K562 (cell line): ENCODE data around the gene CEP19. TPM values are rescaled to one million over a fixed set of nuclear protein-coding genes. Genes with fewer than 3 reads are reported as not detected.

Experiments
- CREM ChIP-seq: IDR thresholded peaks from 2 replicates; pipeline ENCODE4 v1.6.1; 2014; ENCODE audit warnings: antibody characterized with exemption, low read depth
- DPF2 ChIP-seq: fragments of 450-650 bp; IDR thresholded peaks from 2 replicates; pipeline ENCODE4 v1.6.1; 2016
- ETV5 ChIP-seq: sonication (generic); formaldehyde crosslinking; IDR thresholded peaks from 2 replicates; pipeline ENCODE4 v1.4.0; 2020; ENCODE audit warnings: low read depth, mild to moderate bottlenecking, missing genetic modification reagents
- GATA2 ChIP-seq: sonication (generic); formaldehyde crosslinking; IDR thresholded peaks from 2 replicates; pipeline ENCODE4 v1.4.0; 2020; ENCODE audit warnings: mild to moderate bottlenecking, missing genetic modification reagents
- HNRNPL ChIP-seq: fragments of 200-400 bp; formaldehyde crosslinking; IDR thresholded peaks from 2 replicates; pipeline ENCODE4 v1.6.1; 2017; ENCODE audit warnings: low read depth, mild to moderate bottlenecking, low read length
- KDM1A ChIP-seq, 2 experiments: fragments of 450-650 bp; IDR thresholded peaks; 2 replicates each; pipeline ENCODE4 v1.6.1; 2016; ENCODE audit warnings: mild to moderate bottlenecking in 2 of 2
- NFE2 ChIP-seq: IDR thresholded peaks from 2 replicates; pipeline ENCODE4 v1.6.1; 2014; ENCODE audit warnings: antibody characterized with exemption, low read depth
- PKNOX1 ChIP-seq: fragments of 450-650 bp; IDR thresholded peaks from 2 replicates; pipeline ENCODE4 v1.6.1; 2016
- SMARCC2 ChIP-seq: fragments of 450-650 bp; IDR thresholded peaks from 2 replicates; pipeline ENCODE4 v1.6.1; 2017; ENCODE audit warnings: antibody characterized with exemption, moderate library complexity, mild to moderate bottlenecking, low read depth
- SMARCE1 ChIP-seq: fragments of 450-650 bp; IDR thresholded peaks from 2 replicates; pipeline ENCODE4 v1.7.1; 2016; ENCODE audit warnings: mild to moderate bottlenecking
- TAF9B ChIP-seq: fragments of 450-650 bp; IDR thresholded peaks from 2 replicates; pipeline ENCODE4 v1.6.1; 2018; ENCODE audit warnings: mild to moderate bottlenecking; ENCODE audit not compliant: partially characterized antibody
- TRIM24 ChIP-seq, 2 experiments: fragments of 450-650 bp; IDR thresholded peaks; 2 replicates each; pipeline ENCODE4 v1.6.1; 2016
- VEZF1 ChIP-seq: fragments of 200-800 bp; sonication (Bioruptor generic); IDR thresholded peaks from 2 replicates; pipeline ENCODE4 v1.6.1; 2017; ENCODE audit warnings: missing genetic modification characterization, missing compliant biosample characterization
- ZBTB2 ChIP-seq: fragments of 450-650 bp; IDR thresholded peaks from 2 replicates; pipeline ENCODE4 v1.6.1; 2016; ENCODE audit warnings: antibody characterized with exemption
- ZEB2 ChIP-seq: fragments of 450-650 bp; IDR thresholded peaks from 2 replicates; pipeline ENCODE4 v1.6.1; 2016
- polyA plus RNA-seq, 8 experiments: library from polyadenylated mRNA; depleted of rRNA in 4 of 8; stranded (reverse) in 5 of 8; unstranded in 3 of 8; fragments of >200 nt; fragmentation: Nextera tagmentation in 2 of 8; fragmentation: Illumina TruSeq in 1 of 8; extraction: Ambion mirVana in 2 of 8; extraction: Trizol in 1 of 8; gene quantifications; 2 replicates each; pipeline versions ENCODE4 v1.2.1 to v1.2.3, GENCODE V29; 2011 to 2014; ENCODE audit warnings: inconsistent platforms in 1 of 8, missing spikeins in 1 of 8
- total RNA-seq, 7 experiments: library from RNA; depleted of rRNA in 6 of 7; stranded (reverse); fragments of >200 nt in 6 of 7; fragmentation: Illumina TruSeq in 2 of 7; extraction: Trizol in 2 of 7; gene quantifications; 2 replicates each; pipeline versions ENCODE4 v1.2.1 to v1.2.3, GENCODE V29; 2011 to 2021; ENCODE audit warnings: low replicate concordance in 1 of 7
- TF ChIP-seq, protein P1 (sequence below): sonication (generic); formaldehyde crosslinking; IDR thresholded peaks from 2 replicates; pipeline ENCODE4 v1.8.0; 2023; ENCODE audit warnings: mild to moderate bottlenecking, missing genetic modification reagents
- TF ChIP-seq, protein P2 (sequence below): fragments of 450-650 bp; IDR thresholded peaks from 2 replicates; pipeline ENCODE4 v1.6.1; 2017; ENCODE audit warnings: antibody characterized with exemption, mild to moderate bottlenecking
- TF ChIP-seq, protein P3 (sequence below): sonication (generic); IDR thresholded peaks from 2 replicates; pipeline ENCODE4 v1.6.1; 2016

The CEP19 gene
- total and polyA plus RNA-seq, 9 of the 15 experiments (the other 6 are each of a cell fraction or from before 2014, with no cell fraction given): 2.5 to 4.5 (median 3.7) TPM

DNA sequence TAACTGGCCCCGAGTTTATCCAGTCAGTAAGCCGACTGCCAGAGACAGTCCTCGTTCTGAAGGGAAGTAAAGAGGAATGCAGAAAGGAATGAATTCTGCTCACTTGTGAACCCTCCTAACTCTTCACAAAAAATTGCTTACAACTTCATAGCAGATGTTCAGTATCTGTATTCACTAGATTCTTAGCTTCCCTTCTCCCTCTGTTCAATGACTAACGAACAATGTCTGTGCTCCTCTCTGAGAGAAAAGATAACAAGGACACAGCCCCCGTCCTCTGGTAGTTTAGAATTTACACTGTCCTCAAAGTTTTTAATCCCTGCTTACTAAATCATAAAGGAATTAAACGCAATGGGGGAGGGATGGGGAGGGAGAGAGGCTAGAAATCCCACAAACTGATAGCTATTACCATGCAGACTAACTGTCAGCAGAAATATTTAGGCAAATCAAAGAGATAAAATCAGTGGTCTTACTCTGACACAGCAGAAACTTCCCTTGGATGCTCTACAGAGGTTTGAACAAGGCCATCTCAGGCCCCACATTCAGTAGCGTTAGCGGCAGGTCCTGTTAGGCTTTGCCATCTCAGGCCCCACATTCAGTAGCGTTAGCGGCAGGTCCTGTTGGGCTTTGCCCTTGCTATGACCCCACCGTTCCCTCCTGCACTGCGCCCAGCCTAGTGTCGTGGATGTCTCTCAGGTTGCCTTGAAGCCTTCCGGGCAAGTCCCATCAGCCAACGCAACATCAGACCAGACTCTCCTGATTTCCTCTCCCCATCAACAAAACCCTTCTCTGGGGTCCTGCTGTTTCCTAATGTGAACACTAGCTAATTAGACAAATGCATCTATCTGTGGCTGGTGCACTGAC lies 49.1 kb downstream of the CEP19 start (continued):
- TF ChIP-seq ZBTB2: no peak
- TF ChIP-seq GATA2: peak; percentile 61
- TF ChIP-seq, protein P1, sequence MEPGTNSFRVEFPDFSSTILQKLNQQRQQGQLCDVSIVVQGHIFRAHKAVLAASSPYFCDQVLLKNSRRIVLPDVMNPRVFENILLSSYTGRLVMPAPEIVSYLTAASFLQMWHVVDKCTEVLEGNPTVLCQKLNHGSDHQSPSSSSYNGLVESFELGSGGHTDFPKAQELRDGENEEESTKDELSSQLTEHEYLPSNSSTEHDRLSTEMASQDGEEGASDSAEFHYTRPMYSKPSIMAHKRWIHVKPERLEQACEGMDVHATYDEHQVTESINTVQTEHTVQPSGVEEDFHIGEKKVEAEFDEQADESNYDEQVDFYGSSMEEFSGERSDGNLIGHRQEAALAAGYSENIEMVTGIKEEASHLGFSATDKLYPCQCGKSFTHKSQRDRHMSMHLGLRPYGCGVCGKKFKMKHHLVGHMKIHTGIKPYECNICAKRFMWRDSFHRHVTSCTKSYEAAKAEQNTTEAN (CRISPR knock-in tag): no peak
- TF ChIP-seq VEZF1 (CRISPR knock-in tag): peak; percentile 63; the same call in 1 of the 2 replicates
- peak; percentile 96 for TF ChIP-seq NFE2
- 0 out of 2 replicates have a peak, but pooled peaks have one; percentile 24 for TF ChIP-seq CREM
- peak in 1 of 2 experiments; percentile 35; a peak in 1 of 4 replicates for TF ChIP-seq TRIM24 (IDR thresholded peaks at IDR 0.05)
- TF ChIP-seq DPF2: peak; percentile 95
- no peak for TF ChIP-seq HNRNPL
- peak; percentile 81 for TF ChIP-seq SMARCC2
- TF ChIP-seq ETV5 (CRISPR knock-in tag): no peak
- peak; percentile 83 for TF ChIP-seq SMARCE1
- TF ChIP-seq KDM1A (IDR thresholded peaks at IDR 0.05): peak; percentile 81
- TF ChIP-seq ZEB2: 0 out of 2 replicates have a peak, but pooled peaks have one; percentile 32
- TF ChIP-seq, protein P2, sequence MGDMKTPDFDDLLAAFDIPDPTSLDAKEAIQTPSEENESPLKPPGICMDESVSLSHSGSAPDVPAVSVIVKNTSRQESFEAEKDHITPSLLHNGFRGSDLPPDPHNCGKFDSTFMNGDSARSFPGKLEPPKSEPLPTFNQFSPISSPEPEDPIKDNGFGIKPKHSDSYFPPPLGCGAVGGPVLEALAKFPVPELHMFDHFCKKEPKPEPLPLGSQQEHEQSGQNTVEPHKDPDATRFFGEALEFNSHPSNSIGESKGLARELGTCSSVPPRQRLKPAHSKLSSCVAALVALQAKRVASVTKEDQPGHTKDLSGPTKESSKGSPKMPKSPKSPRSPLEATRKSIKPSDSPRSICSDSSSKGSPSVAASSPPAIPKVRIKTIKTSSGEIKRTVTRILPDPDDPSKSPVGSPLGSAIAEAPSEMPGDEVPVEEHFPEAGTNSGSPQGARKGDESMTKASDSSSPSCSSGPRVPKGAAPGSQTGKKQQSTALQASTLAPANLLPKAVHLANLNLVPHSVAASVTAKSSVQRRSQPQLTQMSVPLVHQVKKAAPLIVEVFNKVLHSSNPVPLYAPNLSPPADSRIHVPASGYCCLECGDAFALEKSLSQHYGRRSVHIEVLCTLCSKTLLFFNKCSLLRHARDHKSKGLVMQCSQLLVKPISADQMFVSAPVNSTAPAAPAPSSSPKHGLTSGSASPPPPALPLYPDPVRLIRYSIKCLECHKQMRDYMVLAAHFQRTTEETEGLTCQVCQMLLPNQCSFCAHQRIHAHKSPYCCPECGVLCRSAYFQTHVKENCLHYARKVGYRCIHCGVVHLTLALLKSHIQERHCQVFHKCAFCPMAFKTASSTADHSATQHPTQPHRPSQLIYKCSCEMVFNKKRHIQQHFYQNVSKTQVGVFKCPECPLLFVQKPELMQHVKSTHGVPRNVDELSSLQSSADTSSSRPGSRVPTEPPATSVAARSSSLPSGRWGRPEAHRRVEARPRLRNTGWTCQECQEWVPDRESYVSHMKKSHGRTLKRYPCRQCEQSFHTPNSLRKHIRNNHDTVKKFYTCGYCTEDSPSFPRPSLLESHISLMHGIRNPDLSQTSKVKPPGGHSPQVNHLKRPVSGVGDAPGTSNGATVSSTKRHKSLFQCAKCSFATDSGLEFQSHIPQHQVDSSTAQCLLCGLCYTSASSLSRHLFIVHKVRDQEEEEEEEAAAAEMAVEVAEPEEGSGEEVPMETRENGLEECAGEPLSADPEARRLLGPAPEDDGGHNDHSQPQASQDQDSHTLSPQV: peak; percentile 58
- peak; percentile 7 for TF ChIP-seq TAF9B
- TF ChIP-seq PKNOX1: peak; percentile 87
- TF ChIP-seq, protein P3, sequence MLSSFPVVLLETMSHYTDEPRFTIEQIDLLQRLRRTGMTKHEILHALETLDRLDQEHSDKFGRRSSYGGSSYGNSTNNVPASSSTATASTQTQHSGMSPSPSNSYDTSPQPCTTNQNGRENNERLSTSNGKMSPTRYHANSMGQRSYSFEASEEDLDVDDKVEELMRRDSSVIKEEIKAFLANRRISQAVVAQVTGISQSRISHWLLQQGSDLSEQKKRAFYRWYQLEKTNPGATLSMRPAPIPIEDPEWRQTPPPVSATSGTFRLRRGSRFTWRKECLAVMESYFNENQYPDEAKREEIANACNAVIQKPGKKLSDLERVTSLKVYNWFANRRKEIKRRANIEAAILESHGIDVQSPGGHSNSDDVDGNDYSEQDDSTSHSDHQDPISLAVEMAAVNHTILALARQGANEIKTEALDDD: peak; percentile 76
